ENCODE results near the gene CEP170B. TPM values are rescaled to one million over a fixed set of nuclear protein-coding genes. Genes with fewer than 3 reads are reported as not detected.

CEP170B gene
- total RNA-seq, 2 experiments from 2014 or later = 2.2 to 2.3 TPM

DNA sequence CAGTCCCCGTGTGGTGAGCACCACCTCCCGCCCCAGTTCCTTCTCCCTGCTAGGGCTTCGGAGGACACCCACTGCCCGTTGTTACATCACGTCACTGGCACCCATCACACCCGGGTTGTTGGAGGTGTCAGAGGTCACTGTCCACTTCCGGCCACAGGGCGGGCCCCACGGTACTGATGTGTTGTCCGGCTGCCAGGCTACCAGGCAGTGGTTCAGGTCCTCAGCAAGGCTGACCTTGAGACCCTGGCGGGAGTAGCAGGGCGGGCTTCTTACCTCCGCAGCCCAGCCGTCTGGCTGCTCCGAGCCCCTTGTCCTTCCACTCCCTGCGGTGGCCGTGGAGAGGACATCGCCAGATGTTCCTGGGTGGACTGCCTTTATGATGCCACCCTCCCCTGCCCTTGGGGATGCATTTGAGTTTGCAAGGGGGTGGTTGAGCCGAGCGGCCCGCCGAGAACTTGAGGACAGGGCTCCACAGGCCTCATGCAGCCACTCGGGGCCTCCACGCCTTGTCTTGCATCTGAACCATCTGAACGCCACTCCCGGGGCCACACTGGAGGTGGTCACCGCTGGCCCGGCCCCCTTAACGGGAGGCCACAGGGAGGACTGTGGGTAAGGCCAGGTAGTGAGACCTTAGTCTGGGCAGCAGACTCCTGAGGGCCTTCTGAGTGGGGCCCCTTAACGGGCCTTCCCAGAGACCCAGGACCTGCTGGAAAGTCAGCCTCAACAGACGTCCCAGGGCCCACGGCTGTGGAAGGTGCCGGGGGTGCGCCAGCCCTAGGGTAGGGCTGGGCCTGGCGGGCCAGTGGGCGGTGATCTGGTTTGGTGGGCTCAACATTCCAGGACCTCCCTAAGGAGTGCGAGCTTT, 32.5 kb downstream of the CEP170B start:
- Mint-ChIP-seq H3K4me3 (no peak overlapping the region), H3K9me3 (no peaks in the 10 kb centered on the region), H3K36me3 (ENCODE audit: low read depth) (no peaks in the 10 kb centered on the region), H3K4me1 (ENCODE audit: low read depth) (peaks cover 2% of the 10 kb centered on the region), H3K27ac (no peak overlapping the region), H3K27me3 (peaks cover 3% of the 10 kb centered on the region)
- TF ChIP-seq CTCF (IDR thresholded peaks at IDR 0.05) = no peak
- ChIA-PET CTCF (interaction anchor here (1.4 to 1.5 kb wide), 2 partner anchors 15 to 19 kb away, joined by 4 read pairs; no protein-coding TSS in a partner anchor), POLR2A (no interaction called here)
- ATAC-seq = no peak
- intact Hi-C loops (cut with micrococcal nuclease) = no loop called here
- no peak for DNase-seq

GRCh38 chr14:104898195-104898558, 33.1 kb downstream of the CEP170B start:
- intact Hi-C loops (cut with micrococcal nuclease) = no loop called here
- ATAC-seq (no peak), DNase-seq (no peak)
- ChIA-PET POLR2A (no interaction called here), CTCF (interaction anchor here (0.8 kb wide), 1 partner anchor 30 kb away, joined by 3 read pairs; no protein-coding TSS in a partner anchor)
- Mint-ChIP-seq H3K27ac (no peak overlapping the region), H3K4me3 (no peak overlapping the region), H3K36me3 (ENCODE audit: low read depth) (no peaks in the 10 kb centered on the region), H3K9me3 (no peaks in the 10 kb centered on the region), H3K4me1 (ENCODE audit: low read depth) (peaks cover 2% of the 10 kb centered on the region), H3K27me3 (peaks cover 3% of the 10 kb centered on the region)
- no peak for TF ChIP-seq CTCF (IDR thresholded peaks at IDR 0.05)

DNA sequence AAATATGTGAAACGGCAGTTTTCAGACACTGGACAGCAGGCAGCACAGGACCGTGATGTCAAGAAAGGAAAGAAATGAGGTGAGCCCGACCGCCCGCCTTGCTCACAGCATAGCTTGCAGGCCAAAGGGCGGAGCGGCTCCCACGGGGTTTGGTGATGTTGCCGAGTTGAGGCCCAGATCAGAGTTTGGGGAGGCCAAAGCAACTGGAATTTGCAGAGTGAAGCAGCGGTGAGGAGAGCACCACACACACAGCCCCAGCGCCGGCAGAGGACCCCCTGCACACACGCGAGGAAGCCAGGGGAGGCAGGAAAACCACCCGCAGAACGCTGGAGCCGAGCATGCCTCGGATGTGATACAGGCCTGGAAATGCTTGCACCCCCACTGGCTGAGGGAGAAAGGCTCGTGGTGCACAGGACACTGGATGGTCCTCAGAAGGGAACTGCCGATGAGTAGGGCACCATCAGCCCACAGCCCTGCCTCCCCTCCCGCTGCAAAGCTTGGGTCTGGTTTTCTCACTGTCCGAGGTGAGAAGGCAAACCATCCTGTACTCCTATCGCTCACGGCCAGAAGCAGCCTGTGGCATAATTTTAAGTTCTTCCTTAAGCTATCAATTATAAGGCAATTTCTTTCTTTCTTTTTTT, 33.9 kb downstream of the CEP170B start:
- Mint-ChIP-seq H3K27me3 (peaks cover 5% of the 10 kb centered on the region), H3K36me3 (ENCODE audit: low read depth) (no peaks in the 10 kb centered on the region), H3K4me3 (no peak overlapping the region), H3K4me1 (ENCODE audit: low read depth) (peaks cover 2% of the 10 kb centered on the region), H3K9me3 (no peaks in the 10 kb centered on the region), H3K27ac (no peak overlapping the region)
- ATAC-seq (no peak), DNase-seq (no peak)
- intact Hi-C loops (cut with micrococcal nuclease) = no loop called here
- TF ChIP-seq CTCF (IDR thresholded peaks at IDR 0.05) = no peak
- CTCF ChIA-PET = interaction anchor here (0.8 kb wide), 2 partner anchors 29 to 147 kb away, joined by 3 read pairs; no protein-coding TSS in a partner anchor
- POLR2A ChIA-PET = no interaction called here

DNA sequence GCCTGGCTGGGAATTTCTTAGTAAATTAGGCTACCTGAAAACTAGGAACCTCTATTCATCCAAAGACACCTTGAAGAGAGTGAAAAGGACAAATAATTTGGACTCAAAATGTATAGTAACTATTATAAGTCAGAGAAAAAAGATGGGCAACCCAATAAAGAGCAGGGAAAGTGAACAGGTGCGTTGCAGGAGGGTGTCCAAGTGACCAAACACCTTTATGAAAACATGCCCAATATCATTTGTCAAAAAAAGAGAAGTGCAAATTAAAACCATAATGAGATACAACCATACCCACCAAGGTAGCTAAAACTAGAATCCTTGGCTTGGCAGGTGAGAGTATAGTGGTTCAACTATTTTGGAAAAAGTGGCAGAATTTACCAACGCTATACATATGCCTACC, 34.7 kb downstream of the CEP170B start:
- TF ChIP-seq CTCF (IDR thresholded peaks at IDR 0.05) = no peak
- Mint-ChIP-seq H3K27me3 (peaks cover 11% of the 10 kb centered on the region), H3K4me3 (no peak overlapping the region), H3K4me1 (ENCODE audit: low read depth) (peaks cover 2% of the 10 kb centered on the region), H3K9me3 (no peaks in the 10 kb centered on the region), H3K36me3 (ENCODE audit: low read depth) (no peaks in the 10 kb centered on the region), H3K27ac (no peak overlapping the region)
- DNase-seq (no peak), ATAC-seq (no peak)
- ChIA-PET CTCF (interaction anchor here (0.8 kb wide), 2 partner anchors 76 to 146 kb away, joined by 3 read pairs; no protein-coding TSS in a partner anchor), POLR2A (interaction anchor here (0.5 to 0.6 kb wide), 2 partner anchors 60 to 140 kb away, joined by 3 read pairs; no protein-coding TSS in a partner anchor)
- intact Hi-C loops (cut with micrococcal nuclease) = no loop called here

Measured in activated CD8-positive, alpha-beta T cell treated with anti-CD3 and anti-CD28 coated beads for 36 hours (primary cell).